ENCODE data around the gene PKD1. TPM values are rescaled to one million over a fixed set of nuclear protein-coding genes. Genes with fewer than 3 reads are reported as not detected.
"Not testable (repeated sequence)": the region's sequence is repeated elsewhere in the genome, so short reads cannot be mapped to it uniquely, and the experiment has no call there.

PKD1 gene
- polyA plus RNA-seq, 1 donor: 82.5 TPM

DNA sequence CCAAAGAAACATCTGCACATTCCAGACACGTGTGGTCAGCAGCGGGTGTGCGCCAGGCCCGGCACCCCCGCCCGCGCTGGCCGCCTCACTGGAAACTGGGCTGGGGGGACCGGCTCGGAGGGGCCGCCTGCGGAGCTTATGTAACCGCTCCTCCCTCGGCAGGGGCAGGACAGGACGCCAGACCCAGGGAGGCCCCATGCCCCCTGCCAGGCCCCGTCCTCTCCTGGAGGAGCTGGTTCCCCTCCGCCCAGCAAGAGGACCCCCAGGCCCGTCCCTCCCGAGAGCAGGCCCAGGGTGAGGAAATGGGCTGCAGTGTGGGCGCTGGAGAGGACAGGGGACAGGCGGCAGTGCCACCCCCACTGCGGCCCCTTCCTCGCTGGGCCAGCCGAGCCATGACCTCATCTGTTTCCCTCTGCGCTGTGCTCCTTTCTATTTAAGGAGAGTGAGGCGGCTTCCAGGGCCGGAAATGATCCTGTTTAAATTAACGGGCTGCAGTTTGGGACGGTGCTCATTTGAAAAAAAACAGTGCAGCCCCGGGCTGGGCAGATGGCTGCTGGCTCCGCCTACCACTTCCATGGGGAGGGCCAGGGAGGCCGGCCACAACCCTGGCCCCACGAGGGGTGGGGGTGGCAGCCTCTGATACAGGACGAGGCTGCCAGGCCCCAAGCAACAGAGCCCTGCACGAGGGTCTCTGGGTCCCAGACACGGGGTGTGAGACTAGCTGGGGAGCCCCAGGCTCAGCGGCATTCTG, 10.8 kb downstream of the PKD1 start:
- DNase-seq: peak; percentile 61

DNA sequence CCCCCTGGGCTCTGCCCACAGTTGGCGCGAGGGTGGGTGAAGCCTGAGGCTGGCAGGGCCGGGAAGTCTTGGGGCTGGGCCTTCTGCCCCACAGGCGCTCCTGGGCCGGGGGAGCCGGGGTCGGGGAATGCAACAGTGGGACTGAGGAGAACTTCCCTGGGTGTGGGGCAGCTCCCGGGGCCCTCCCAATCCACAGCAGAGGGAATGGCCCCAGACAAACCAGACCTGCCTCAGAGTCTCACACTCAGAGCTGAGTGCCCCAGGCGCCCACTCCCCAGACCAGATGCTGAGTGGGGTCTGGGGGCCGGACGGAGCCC, 11.4 kb downstream of the PKD1 start:
- not testable (repeated sequence) for DNase-seq

DNA sequence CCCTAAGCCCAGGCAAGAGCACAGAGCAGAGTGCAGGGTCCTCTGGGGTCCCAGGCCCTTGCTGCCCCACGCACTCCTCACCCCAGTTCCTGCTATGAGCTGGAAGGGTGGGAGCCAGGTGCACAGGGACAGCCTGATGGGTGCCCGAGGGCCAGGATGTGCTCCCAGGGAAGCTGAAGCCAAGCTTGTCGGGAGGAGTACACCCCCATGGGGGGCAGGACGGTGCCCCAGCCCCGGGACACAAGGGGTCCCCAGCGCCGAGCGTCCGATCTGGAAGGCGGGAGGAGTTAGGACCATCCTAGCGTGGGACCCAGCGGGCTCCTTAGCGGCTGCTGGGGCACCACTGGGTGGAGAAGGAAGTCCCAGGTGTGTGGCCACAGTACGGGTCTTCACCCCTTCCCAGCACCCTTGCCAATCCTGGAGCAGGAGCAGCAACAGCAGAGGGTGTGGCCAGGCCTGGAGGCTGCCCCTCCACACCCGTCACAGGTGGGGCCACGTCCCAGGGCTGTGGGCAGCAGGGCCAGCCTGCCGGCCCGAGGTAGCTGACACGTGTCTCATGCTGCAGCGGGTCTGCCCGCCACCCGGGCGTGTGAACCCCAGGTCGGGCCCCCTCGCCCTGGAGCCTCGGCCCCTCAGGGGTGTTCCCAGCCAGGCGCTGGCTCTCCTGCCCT, 11.9 kb downstream of the PKD1 start:
- not testable (repeated sequence) for DNase-seq

DNA sequence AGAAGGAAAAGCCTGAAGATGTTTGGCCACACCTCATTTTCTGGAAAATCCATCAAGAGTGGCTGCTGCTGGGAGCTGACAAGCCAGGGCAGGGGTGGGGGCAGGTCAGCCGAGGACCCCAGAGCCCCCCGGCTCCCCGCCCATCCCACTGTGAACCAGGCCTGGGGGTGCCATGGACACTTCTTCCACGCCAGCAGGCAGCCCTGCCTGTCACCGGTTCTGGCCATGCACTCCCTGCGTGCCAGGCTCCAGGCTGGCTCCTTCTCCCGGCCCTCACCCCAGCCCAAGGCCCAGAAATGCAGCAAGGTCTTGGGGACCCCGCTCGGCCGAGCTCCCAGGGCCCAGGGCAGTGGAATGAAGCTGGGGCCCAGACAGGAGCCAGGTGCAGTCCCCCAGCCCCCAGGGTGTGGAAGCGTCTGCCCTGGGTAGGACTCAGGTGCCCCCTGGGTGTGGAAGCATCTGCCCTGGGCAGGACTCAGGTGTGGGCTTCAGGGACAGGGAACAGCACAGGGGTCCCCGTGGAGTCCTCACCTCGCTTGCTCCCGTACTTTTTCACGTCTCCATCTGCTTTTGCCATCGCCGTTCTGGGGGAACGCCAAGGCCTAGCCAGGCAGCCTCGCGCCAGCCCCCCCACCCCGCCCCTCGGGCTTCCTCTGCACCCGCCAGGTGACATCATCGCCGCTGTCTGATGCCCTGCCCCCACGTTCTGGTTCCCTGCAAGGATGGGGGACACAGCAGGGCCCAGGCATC, 12.6 kb downstream of the PKD1 start:
- DNase-seq: not testable (repeated sequence)

DNA sequence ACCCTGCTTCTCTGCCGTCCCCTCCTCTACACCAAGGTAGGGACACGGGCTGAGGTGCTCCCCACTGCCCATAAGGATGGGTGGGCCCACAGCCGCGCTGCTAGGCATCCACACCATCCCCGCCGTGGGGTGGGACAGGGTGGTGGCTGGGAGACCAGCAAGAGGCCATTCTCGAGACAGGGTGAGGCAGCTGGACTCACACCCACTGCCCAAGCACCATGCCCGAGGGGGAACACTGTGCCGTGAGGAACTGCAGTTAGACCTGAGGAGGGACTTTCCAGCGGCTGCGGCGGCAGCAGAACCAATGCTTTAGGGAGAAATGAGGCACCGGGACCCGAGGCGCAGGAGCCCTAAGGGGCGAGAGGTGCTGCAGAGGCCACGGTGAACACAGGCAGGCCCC, 13.3 kb downstream of the PKD1 start:
- no peak for DNase-seq

DNA sequence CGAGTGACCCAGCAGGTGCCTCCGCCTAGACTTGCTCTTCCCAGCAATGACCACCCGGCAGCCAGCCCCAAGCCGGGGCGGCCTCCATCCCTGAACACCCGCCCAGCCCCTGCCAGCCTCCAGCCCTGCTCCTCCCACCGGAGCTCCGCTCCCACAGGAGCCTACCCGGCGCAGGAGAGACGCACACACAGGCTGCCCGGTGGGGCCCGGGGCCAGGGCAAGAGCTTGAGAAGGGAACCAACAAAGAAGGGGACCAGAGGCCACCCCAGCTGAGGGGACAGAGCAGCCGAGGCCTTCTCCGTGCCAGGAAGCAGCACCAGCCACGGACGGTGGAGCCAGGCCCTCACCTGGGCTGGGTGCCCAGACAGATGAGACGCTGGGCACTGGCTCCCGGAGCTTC, 13.8 kb downstream of the PKD1 start:
- no peak for DNase-seq

DNA sequence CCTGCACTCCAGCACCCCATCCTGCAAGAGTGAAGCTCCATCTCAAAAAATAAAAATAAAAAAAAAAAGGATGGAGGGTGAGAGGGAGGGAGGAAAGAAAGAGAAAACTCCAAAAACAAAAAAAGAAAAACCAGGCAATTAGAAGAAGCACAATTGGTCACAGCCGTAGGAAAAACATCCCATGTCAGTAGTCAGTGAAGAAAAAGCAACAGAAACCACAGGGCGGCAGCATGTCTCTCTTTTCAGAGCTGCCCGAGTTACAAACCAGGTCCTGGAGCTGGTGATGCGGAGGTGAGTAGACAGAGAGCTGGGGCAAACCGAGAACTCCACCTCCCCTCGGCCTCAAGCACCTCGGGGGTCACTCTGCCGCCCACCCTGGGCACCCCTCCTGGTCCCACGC, 14.4 kb downstream of the PKD1 start:
- not testable (repeated sequence) for DNase-seq

DNA sequence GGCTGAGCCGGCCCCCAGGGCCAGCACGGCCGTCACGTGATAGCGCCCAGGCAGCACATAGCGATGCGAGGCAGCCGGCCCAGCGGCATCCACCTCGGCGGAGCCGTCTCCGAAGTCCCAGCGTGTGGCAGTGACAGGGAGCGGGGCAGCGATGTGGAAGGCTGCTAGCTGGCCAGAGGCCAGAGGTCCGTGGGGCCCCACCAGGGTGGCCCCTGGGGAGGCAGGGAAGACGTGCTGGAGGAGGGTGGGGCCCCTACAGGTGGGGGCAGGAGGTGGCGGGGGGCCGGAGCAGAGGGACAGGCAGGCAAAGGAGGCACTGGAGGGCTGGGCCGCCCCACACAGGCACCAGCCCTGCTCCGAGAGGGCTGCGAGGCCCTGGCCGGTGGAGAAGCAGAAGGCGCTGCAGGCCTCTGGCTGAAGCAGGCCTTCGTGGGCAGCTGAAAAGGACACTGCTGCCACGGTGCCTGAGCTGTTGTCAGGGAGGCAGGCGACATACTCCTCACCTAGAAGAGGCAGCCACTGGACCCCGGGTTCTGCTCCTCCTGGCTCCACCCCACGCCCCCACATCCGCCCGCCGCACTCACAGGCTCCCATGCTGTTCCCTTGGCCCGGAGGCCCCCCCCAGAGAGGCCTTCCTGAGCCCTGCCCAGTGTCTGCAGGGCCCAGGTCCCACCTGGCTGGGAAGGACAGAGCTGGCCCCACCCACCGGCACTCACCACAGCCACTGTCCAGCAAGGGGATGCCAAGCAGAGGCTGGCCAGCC, 17.6 kb downstream of the PKD1 start:
- not testable (repeated sequence) for DNase-seq

DNA sequence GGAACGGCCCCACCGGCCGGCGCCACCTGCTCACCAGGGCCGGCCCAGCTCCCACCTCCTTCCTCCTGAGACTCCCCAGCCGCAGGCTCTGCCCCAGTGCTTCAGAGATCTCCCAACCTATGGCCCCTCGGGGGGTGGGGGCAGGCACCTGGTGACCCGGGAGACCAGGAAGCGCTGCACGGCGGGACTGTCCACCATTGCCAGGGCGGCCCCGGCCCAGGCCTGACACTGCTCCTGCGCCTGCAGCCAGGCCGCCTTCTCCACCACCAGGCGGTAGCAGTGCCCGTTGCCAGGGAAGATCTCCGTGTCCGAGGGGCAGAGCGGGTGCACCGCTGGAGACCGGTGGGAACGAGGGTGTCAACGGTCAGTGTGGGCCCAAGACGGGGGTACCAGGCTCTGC, 18.4 kb downstream of the PKD1 start:
- DNase-seq: not testable (repeated sequence)

DNA sequence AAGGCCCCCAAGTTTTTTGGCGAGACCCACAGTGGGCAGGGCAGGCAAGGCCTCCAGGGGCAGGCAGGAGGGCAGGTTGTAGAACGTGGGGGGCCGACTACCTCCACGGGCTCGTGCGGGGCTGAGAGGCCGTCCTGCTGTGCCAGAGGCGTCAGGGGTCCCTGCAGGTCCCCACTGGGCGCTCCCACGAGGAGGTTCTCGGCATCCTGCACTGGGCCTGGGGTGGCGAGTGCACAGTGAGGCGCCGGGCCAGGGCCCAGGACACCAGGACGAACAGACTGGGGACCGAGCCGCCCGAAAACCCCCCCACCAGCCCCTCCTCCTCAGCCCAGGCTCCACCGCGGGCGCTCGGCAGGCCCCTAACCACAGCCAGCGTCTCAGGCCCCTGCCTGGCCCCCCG, 19.3 kb downstream of the PKD1 start:
- not testable (repeated sequence) for DNase-seq

DNA sequence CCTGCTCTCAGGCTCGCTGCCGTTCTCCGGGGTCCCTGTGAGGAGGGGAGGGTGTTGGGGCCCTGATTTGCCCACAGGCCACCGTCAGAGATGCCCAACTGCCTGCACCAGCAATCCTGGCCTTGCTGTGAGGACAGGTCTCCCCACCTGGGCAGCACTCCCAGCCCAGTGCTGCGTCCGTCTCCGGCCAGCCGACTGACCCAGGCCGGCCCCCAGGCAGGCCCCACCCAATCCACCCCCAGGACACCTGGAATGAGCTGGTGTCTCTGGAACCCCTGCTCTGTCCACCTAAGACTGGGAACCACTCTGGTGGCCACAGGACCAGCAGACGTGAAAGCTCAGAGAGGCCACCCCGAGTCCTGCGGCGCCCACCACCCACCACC, 20.1 kb downstream of the PKD1 start:
- DNase-seq: no peak

DNA sequence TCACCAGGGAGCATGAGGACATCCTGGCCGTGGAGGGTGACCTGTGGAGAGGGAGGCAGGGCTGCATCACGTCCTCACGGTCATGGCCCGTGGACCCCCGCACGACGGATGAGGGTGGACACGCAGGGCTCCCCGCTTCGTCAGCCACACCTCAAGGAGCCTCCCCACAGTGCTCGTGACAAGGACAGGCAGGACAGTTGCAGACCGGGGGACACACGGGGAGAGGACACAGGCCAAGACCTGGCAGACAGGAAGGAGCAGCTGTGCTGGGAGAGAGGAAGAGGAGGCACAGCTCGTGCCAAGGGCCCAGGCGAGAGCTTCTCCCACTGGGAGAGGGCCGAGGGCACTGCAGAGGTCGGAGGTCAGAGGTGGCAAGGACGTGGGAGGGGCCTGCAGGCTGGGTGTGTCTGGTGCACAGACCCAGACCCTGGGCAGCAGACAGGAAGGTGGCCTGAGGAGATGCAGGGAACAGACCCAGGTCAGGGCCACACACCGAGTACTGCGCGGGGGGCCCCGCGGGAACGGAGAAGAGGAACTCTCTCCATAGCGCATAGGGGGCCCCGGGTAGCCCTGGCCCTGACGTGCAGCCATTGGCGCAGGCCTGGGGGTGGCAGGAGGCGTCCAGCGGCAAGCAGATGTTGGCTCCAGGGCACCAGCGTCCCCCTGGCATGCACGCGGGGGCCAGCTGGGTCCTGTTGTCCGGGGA, 20.7 kb downstream of the PKD1 start:
- DNase-seq: not testable (repeated sequence)

DNA sequence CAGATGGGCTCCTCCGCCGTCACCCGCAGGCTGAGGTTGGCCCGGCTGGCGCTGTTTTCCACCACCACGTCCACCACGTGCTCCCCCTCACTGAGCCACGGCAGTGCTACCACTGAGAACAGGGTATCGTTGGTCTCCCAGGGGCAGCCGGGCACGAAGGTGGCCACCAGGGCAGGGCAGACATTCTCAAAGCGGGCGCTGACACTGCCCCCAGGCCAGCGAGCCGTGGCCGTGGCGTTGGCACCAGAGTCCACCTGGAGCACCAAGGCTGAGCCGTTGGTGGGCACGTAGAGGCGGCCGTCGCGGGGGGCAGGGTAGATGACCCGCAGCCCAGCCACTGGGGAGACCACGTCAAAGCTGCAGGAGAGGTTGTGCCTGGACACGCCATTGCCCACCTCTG, 21.5 kb downstream of the PKD1 start:
- not testable (repeated sequence) for DNase-seq

DNA sequence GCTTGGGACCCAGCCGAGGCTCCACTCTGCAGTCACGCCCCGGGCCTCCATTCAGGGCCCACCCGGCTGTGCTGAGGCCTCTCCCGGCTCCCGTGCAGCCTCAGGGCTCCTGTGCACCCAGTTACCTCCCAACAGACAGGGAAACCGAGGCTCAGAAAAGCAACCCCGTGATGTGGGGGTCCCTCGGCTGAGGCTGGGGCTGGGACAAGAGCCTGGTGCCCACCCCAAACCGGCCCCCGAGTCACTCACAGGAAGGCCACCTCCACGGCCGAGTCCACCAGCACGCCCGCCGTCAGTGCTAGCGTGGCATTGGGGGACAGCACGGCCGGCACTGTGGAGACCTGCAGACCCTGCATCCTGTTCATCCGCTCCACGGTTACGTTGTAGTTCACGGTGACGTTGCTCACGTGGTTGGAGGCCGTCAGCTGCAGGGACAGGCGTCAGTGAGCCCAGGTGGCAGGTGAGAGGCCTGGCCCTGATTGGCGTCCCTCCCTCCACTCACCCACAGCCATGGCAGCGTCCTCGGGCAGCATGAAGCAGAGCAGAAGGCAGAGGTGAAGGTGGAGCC, 23.1 kb downstream of the PKD1 start:
- DNase-seq: not testable (repeated sequence)

DNA sequence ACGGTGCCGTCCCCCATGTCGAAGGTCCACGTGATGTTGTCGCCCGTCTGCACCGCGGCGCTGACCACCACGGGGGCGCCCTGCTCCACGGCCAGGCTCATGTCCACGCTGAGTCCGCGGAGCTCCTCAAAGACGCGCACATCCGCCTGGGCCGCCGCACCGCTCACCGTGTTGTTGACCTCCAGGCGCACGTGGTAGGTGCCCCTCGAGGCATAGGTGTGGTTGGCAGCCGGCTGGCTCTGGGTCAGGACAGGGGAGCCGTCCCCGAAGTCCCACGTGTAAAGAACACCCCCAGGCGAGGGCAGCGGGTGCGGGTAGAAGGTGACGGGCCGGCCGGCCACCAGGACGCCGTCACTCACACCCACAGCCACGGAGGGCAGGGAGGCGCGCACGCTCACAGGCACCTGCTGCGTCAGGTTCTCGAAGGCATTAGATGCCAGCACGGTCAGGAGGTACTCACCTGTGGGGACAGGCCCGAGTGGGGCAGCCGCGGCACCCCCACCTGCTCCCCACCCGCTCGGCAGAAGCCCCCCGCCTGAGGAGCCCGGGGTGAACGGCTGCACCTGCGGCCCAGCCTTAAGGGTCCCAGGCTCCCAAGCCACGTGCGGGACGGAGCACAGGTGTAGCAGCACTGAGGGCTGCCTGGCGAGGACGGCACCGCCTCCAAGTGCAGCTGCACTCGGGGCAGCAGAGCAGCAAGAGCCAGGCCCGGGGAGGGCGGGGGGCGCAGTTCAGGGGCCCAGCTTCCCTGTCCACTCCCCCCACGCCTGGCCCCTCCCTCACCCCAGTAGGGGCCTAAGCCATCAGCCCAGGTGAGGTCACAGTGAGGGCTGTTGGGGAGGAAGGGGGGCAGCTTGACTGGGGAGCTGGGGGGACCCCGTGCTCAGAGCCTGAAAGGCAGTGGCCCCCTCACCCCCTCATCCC, 24.0 kb downstream of the PKD1 start:
- not testable (repeated sequence) for DNase-seq

DNA sequence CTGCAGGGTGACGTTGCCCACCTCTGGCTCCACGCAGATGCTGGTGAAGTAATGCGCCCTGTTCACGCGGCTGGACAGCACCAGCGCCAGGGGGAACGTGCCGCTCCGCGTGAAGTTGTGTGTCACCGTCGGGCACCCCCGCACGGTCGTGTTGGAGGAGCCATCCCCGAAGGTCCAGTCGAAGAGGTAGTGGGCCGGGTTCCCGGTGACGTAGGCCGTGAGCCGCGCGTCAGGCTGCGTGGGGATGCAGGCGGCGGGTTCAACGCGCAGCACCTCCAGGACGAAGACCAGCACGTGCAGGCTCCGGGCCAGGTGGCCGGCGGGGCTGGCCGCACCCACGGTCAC, 24.7 kb downstream of the PKD1 start:
- not testable (repeated sequence) for DNase-seq

DNA sequence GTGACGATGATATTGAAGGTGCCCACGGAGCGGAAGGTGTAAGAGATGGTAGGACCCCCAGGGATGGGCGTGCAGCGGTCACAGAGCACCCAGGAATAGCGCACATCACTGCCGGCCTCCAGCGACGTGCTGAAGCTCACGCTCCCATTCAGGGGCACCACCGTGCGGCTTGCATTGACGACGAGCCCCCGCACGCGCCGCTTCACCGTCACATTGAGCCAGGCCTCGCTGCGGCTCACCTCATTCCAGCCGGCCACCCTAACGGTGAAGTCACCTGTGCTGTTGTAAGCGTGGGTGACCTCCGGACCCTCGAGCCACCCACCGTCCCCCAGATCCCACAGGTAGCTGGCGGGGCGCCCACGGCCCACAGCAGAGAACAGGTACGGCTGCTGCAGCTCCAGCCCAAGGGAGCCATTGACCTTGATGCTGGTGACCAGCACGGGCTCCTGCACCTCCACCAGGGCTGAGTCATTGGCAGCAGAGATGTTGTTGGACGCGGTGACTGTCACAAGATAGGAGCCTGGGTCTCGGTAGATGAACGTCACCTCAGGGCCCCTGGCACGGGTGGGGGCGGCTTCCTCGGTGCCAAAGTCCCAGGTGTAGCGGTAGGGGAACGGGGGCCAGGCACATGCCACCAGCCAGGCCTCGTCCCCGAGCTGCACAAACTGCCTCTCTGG, 25.2 kb downstream of the PKD1 start:
- not testable (repeated sequence) for DNase-seq

DNA sequence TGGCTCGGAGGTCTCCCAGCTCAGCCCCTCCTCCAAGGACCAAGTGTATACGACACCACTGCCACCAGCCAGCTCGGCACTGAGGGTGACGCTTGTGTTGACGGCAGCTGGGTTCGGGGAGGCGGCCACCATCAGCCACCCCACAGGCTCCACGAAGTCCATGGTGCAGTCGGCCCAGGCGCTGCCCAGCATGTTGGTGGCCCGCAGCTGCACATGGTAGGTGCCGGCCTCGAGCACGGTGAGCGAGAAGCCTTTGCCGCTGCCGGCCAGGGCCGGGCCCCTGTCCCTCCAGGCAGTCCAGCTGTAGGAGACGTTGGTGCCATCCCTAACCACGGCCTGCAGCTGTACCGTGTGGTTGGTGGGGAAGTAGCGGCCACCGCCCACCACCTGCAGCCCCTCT, 25.8 kb downstream of the PKD1 start:
- not testable (repeated sequence) for DNase-seq

DNA sequence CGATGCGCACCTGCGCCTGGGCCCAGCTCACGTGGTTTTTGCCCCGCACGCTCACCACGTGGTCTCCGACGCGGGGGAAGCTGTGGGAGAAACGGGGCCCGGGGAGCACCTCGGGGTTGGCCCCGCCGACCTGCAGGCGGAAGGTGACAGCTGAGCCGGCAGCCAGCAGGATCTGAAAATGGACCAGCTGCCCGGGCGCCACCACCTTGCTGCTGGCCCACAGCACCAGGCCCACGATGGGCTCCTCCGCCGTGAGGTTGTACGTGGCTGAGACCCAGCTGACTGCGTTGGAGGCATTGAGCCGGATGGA, 26.5 kb downstream of the PKD1 start:
- not testable (repeated sequence) for DNase-seq

Data from left kidney (tissue), 2 donors.